ENCODE measurements around the gene TANGO2.

TANGO2 gene

GRCh38 chr22:19982991-19983578, 37.8 kb upstream of the TANGO2 start:
- TF ChIP-seq TAF1 (IDR thresholded peaks at IDR 0.05; ENCODE audit: low read depth, low read length), result no peak
- TF ChIP-seq SPI1 (IDR thresholded peaks at IDR 0.05; ENCODE audit: low read depth, low read length), result no peak
- TF ChIP-seq POU2F2 (IDR thresholded peaks at IDR 0.05; ENCODE audit: low read depth, low read length), result no peak
- no peak for TF ChIP-seq POLR2AphosphoS5 (IDR thresholded peaks at IDR 0.05; ENCODE audit: low read depth, low read length)
- TF ChIP-seq POLR2A (IDR thresholded peaks at IDR 0.05; ENCODE audit: low read depth, low read length), result no peak
- TF ChIP-seq PAX5 (IDR thresholded peaks at IDR 0.05; ENCODE audit: insufficient read depth, low read length, severe bottlenecking), result no peak
- FAIRE-seq (no peak), DNase-seq (ENCODE audit: insufficient read length, low spot score) (no peak)

- DNase-seq (ENCODE audit: insufficient read length, low spot score), result no peak
- FAIRE-seq, result no peak
- TF ChIP-seq POLR2AphosphoS5 (IDR thresholded peaks at IDR 0.05; ENCODE audit: low read depth, low read length), result no peak
- TF ChIP-seq PAX5 (IDR thresholded peaks at IDR 0.05; ENCODE audit: insufficient read depth, low read length, severe bottlenecking), result no peak
- no peak for TF ChIP-seq POU2F2 (IDR thresholded peaks at IDR 0.05; ENCODE audit: low read depth, low read length)
- no peak for TF ChIP-seq SPI1 (IDR thresholded peaks at IDR 0.05; ENCODE audit: low read depth, low read length)
- no peak for TF ChIP-seq POLR2A (IDR thresholded peaks at IDR 0.05; ENCODE audit: low read depth, low read length)
- no peak for TF ChIP-seq TAF1 (IDR thresholded peaks at IDR 0.05; ENCODE audit: low read depth, low read length)
Observed at GRCh38 chr22:19983741-19984140, 37.2 kb upstream of the TANGO2 start.

- TF ChIP-seq POLR2A (IDR thresholded peaks at IDR 0.05; ENCODE audit: low read depth, low read length) (no peak), TAF1 (IDR thresholded peaks at IDR 0.05; ENCODE audit: low read depth, low read length) (no peak), POLR2AphosphoS5 (IDR thresholded peaks at IDR 0.05; ENCODE audit: low read depth, low read length) (no peak), SPI1 (IDR thresholded peaks at IDR 0.05; ENCODE audit: low read depth, low read length) (no peak), PAX5 (IDR thresholded peaks at IDR 0.05; ENCODE audit: insufficient read depth, low read length, severe bottlenecking) (no peak), POU2F2 (IDR thresholded peaks at IDR 0.05; ENCODE audit: low read depth, low read length) (no peak)
- FAIRE-seq (peak; percentile 45), DNase-seq (ENCODE audit: insufficient read length, low spot score) (no peak)
Observed at GRCh38 chr22:19984201-19984753, 36.6 kb upstream of the TANGO2 start.

GRCh38 chr22:19984851-19985811, 35.8 kb upstream of the TANGO2 start:
- TF ChIP-seq POLR2A (IDR thresholded peaks at IDR 0.05; ENCODE audit: low read depth, low read length), result no peak
- TF ChIP-seq TAF1 (IDR thresholded peaks at IDR 0.05; ENCODE audit: low read depth, low read length), result no peak
- TF ChIP-seq SPI1 (IDR thresholded peaks at IDR 0.05; ENCODE audit: low read depth, low read length), result no peak
- no peak for TF ChIP-seq POLR2AphosphoS5 (IDR thresholded peaks at IDR 0.05; ENCODE audit: low read depth, low read length)
- no peak for TF ChIP-seq PAX5 (IDR thresholded peaks at IDR 0.05; ENCODE audit: insufficient read depth, low read length, severe bottlenecking)
- no peak for TF ChIP-seq POU2F2 (IDR thresholded peaks at IDR 0.05; ENCODE audit: low read depth, low read length)
- no peak for FAIRE-seq
- DNase-seq (ENCODE audit: insufficient read length, low spot score), result no peak

- TF ChIP-seq SPI1 (IDR thresholded peaks at IDR 0.05; ENCODE audit: low read depth, low read length) (no peak), POU2F2 (IDR thresholded peaks at IDR 0.05; ENCODE audit: low read depth, low read length) (no peak), PAX5 (IDR thresholded peaks at IDR 0.05; ENCODE audit: insufficient read depth, low read length, severe bottlenecking) (no peak), TAF1 (IDR thresholded peaks at IDR 0.05; ENCODE audit: low read depth, low read length) (no peak), POLR2A (IDR thresholded peaks at IDR 0.05; ENCODE audit: low read depth, low read length) (no peak), POLR2AphosphoS5 (IDR thresholded peaks at IDR 0.05; ENCODE audit: low read depth, low read length) (no peak)
- no peak for FAIRE-seq
- no peak for DNase-seq (ENCODE audit: insufficient read length, low spot score)
Observed at GRCh38 chr22:19986011-19986409, 34.9 kb upstream of the TANGO2 start.

GRCh38 chr22:19986410-19987341, 34.2 kb upstream of the TANGO2 start:
- FAIRE-seq (peak; percentile 76), DNase-seq (ENCODE audit: insufficient read length, low spot score) (peak; percentile 100)
- no peak for TF ChIP-seq POU2F2 (IDR thresholded peaks at IDR 0.05; ENCODE audit: low read depth, low read length)
- no peak for TF ChIP-seq SPI1 (IDR thresholded peaks at IDR 0.05; ENCODE audit: low read depth, low read length)
- no peak for TF ChIP-seq TAF1 (IDR thresholded peaks at IDR 0.05; ENCODE audit: low read depth, low read length)
- no peak for TF ChIP-seq PAX5 (IDR thresholded peaks at IDR 0.05; ENCODE audit: insufficient read depth, low read length, severe bottlenecking)
- TF ChIP-seq POLR2AphosphoS5 (IDR thresholded peaks at IDR 0.05; ENCODE audit: low read depth, low read length), result no peak
- TF ChIP-seq POLR2A (IDR thresholded peaks at IDR 0.05; ENCODE audit: low read depth, low read length), result no peak

GRCh38 chr22:19987394-19988306, 33.3 kb upstream of the TANGO2 start:
- TF ChIP-seq PAX5 (IDR thresholded peaks at IDR 0.05; ENCODE audit: insufficient read depth, low read length, severe bottlenecking) (no peak), POU2F2 (IDR thresholded peaks at IDR 0.05; ENCODE audit: low read depth, low read length) (no peak), TAF1 (IDR thresholded peaks at IDR 0.05; ENCODE audit: low read depth, low read length) (no peak), POLR2A (IDR thresholded peaks at IDR 0.05; ENCODE audit: low read depth, low read length) (no peak), POLR2AphosphoS5 (IDR thresholded peaks at IDR 0.05; ENCODE audit: low read depth, low read length) (no peak), SPI1 (IDR thresholded peaks at IDR 0.05; ENCODE audit: low read depth, low read length) (no peak)
- FAIRE-seq (no peak), DNase-seq (ENCODE audit: insufficient read length, low spot score) (no peak)
